Measurements from ENCODE around the gene ZGRF1. TPM values are rescaled to one million over a fixed set of nuclear protein-coding genes. Genes with fewer than 3 reads are reported as not detected.
"Not testable (repeated sequence)": the region's sequence is repeated elsewhere in the genome, so short reads cannot be mapped to it uniquely, and the experiment has no call there.

The ZGRF1 gene
- total RNA-seq, 2 experiments from 2014 or later: 47.0 to 48.3 TPM

- no peaks in the 10 kb centered on the region for H3K9me3 Mint-ChIP-seq (ENCODE audit: insufficient read depth)
- H3K4me1 Mint-ChIP-seq (ENCODE audit: low read depth): no peaks in the 10 kb centered on the region
- CTCF ChIA-PET: no interaction called here
- DNase-seq (no peak), ATAC-seq (no peak)
- no peaks in the 10 kb centered on the region for H3K27me3 Mint-ChIP-seq (ENCODE audit: low read depth)
- peaks cover 26% of the 10 kb centered on the region for H3K36me3 Mint-ChIP-seq (ENCODE audit: low read depth)
- H3K27ac Mint-ChIP-seq: no peak overlapping the region
- POLR2A ChIA-PET: no interaction called here
- H3K4me3 Mint-ChIP-seq: no peak overlapping the region
Measured at GRCh38 chr4:112626228-112626627, 10.5 kb downstream of the ZGRF1 start.

GRCh38 chr4:112616984-112617383 lies 19.7 kb downstream of the ZGRF1 start:
- CTCF ChIA-PET: interaction anchor here (0.7 kb wide), 1 partner anchor 93 kb away, joined by 3 read pairs; no protein-coding TSS in a partner anchor
- ATAC-seq (no peak), DNase-seq (no peak)
- H3K4me1 Mint-ChIP-seq (ENCODE audit: low read depth): no peaks in the 10 kb centered on the region
- H3K27ac Mint-ChIP-seq: no peak overlapping the region
- POLR2A ChIA-PET: no interaction called here
- H3K9me3 Mint-ChIP-seq (ENCODE audit: insufficient read depth): no peaks in the 10 kb centered on the region
- no peaks in the 10 kb centered on the region for H3K27me3 Mint-ChIP-seq (ENCODE audit: low read depth)
- no peak overlapping the region for H3K4me3 Mint-ChIP-seq
- H3K36me3 Mint-ChIP-seq (ENCODE audit: low read depth): peaks cover 23% of the 10 kb centered on the region

GRCh38 chr4:112612814-112613213 lies 23.9 kb downstream of the ZGRF1 start:
- H3K27ac Mint-ChIP-seq; H3K27me3 Mint-ChIP-seq (ENCODE audit: low read depth); POLR2A ChIA-PET; DNase-seq; ATAC-seq; H3K4me1 Mint-ChIP-seq (ENCODE audit: low read depth); CTCF ChIA-PET; H3K36me3 Mint-ChIP-seq (ENCODE audit: low read depth); H3K9me3 Mint-ChIP-seq (ENCODE audit: insufficient read depth); H3K4me3 Mint-ChIP-seq: not testable (repeated sequence)

GRCh38 chr4:112604589-112604988 lies 32.1 kb downstream of the ZGRF1 start:
- Mint-ChIP-seq H3K4me3 (no peak overlapping the region), H3K36me3 (ENCODE audit: low read depth) (peaks cover 13% of the 10 kb centered on the region), H3K27ac (no peak overlapping the region), H3K4me1 (ENCODE audit: low read depth) (no peaks in the 10 kb centered on the region), H3K27me3 (ENCODE audit: low read depth) (no peaks in the 10 kb centered on the region), H3K9me3 (ENCODE audit: insufficient read depth) (no peaks in the 10 kb centered on the region)
- ATAC-seq: peak; percentile 63
- ChIA-PET POLR2A (no interaction called here), CTCF (interaction anchor here (0.7 to 1.6 kb wide), 4 partner anchors 11 to 505 kb away, joined by 3 to 8 read pairs (median 6); no protein-coding TSS in a partner anchor)
- peak; percentile 48 for DNase-seq

- Mint-ChIP-seq H3K27ac (no peak overlapping the region), H3K9me3 (ENCODE audit: insufficient read depth) (no peaks in the 10 kb centered on the region), H3K36me3 (ENCODE audit: low read depth) (peaks cover 27% of the 10 kb centered on the region), H3K4me3 (no peak overlapping the region), H3K27me3 (ENCODE audit: low read depth) (no peaks in the 10 kb centered on the region), H3K4me1 (ENCODE audit: low read depth) (no peaks in the 10 kb centered on the region)
- ATAC-seq: no peak
- DNase-seq: no peak
- POLR2A ChIA-PET: no interaction called here
- CTCF ChIA-PET: no interaction called here
Measured at GRCh38 chr4:112594993-112595392, 41.7 kb downstream of the ZGRF1 start.

- no peaks in the 10 kb centered on the region for H3K27me3 Mint-ChIP-seq (ENCODE audit: low read depth)
- ChIA-PET CTCF (no interaction called here), POLR2A (no interaction called here)
- no peaks in the 10 kb centered on the region for H3K9me3 Mint-ChIP-seq (ENCODE audit: insufficient read depth)
- H3K4me1 Mint-ChIP-seq (ENCODE audit: low read depth): peaks cover 4% of the 10 kb centered on the region
- H3K27ac Mint-ChIP-seq: no peak overlapping the region
- peaks cover 29% of the 10 kb centered on the region for H3K36me3 Mint-ChIP-seq (ENCODE audit: low read depth)
- DNase-seq (no peak), ATAC-seq (no peak)
- H3K4me3 Mint-ChIP-seq: no peak overlapping the region
Measured at GRCh38 chr4:112593438-112594133, 43.1 kb downstream of the ZGRF1 start.

GRCh38 chr4:112592717-112593116 lies 44.0 kb downstream of the ZGRF1 start:
- ChIA-PET POLR2A (no interaction called here), CTCF (no interaction called here)
- DNase-seq (no peak), ATAC-seq (no peak)
- Mint-ChIP-seq H3K4me3 (no peak overlapping the region), H3K27me3 (ENCODE audit: low read depth) (no peaks in the 10 kb centered on the region), H3K9me3 (ENCODE audit: insufficient read depth) (no peaks in the 10 kb centered on the region), H3K36me3 (ENCODE audit: low read depth) (peaks cover 24% of the 10 kb centered on the region), H3K4me1 (ENCODE audit: low read depth) (peaks cover 4% of the 10 kb centered on the region), H3K27ac (no peak overlapping the region)

GRCh38 chr4:112591593-112591992 lies 45.1 kb downstream of the ZGRF1 start:
- DNase-seq (no peak), ATAC-seq (no peak)
- H3K27me3 Mint-ChIP-seq (ENCODE audit: low read depth): no peaks in the 10 kb centered on the region
- no peaks in the 10 kb centered on the region for H3K9me3 Mint-ChIP-seq (ENCODE audit: insufficient read depth)
- ChIA-PET CTCF (no interaction called here), POLR2A (no interaction called here)
- H3K4me1 Mint-ChIP-seq (ENCODE audit: low read depth): peaks cover 4% of the 10 kb centered on the region
- no peak overlapping the region for H3K4me3 Mint-ChIP-seq
- H3K36me3 Mint-ChIP-seq (ENCODE audit: low read depth): peaks cover 33% of the 10 kb centered on the region
- no peak overlapping the region for H3K27ac Mint-ChIP-seq

GRCh38 chr4:112589206-112589605 lies 47.5 kb downstream of the ZGRF1 start:
- DNase-seq (no peak), ATAC-seq (no peak)
- H3K4me3 Mint-ChIP-seq: no peak overlapping the region
- CTCF ChIA-PET: interaction anchor here (1.8 kb wide), 1 partner anchor 16 kb away, joined by 6 read pairs; no protein-coding TSS in a partner anchor
- no peak overlapping the region for H3K27ac Mint-ChIP-seq
- no peaks in the 10 kb centered on the region for H3K9me3 Mint-ChIP-seq (ENCODE audit: insufficient read depth)
- H3K36me3 Mint-ChIP-seq (ENCODE audit: low read depth): peaks cover 32% of the 10 kb centered on the region
- H3K4me1 Mint-ChIP-seq (ENCODE audit: low read depth): peaks cover 4% of the 10 kb centered on the region
- H3K27me3 Mint-ChIP-seq (ENCODE audit: low read depth): no peaks in the 10 kb centered on the region
- POLR2A ChIA-PET: no interaction called here

- no peaks in the 10 kb centered on the region for H3K27me3 Mint-ChIP-seq (ENCODE audit: low read depth)
- ChIA-PET POLR2A (interaction anchor here (1.1 kb wide), 1 partner anchor 15 kb away, joined by 3 read pairs; no protein-coding TSS in a partner anchor), CTCF (interaction anchor here (1.1 to 1.2 kb wide), 3 partner anchors 10 to 62 kb away, joined by 3 to 4 read pairs (median 3); no protein-coding TSS in a partner anchor)
- ATAC-seq (no peak), DNase-seq (no peak)
- no peaks in the 10 kb centered on the region for H3K9me3 Mint-ChIP-seq (ENCODE audit: insufficient read depth)
- peaks cover 33% of the 10 kb centered on the region for H3K36me3 Mint-ChIP-seq (ENCODE audit: low read depth)
- peaks cover 4% of the 10 kb centered on the region for H3K4me1 Mint-ChIP-seq (ENCODE audit: low read depth)
- H3K27ac Mint-ChIP-seq: no peak overlapping the region
- H3K4me3 Mint-ChIP-seq: no peak overlapping the region
Measured at GRCh38 chr4:112585977-112586736, 50.6 kb downstream of the ZGRF1 start.

GRCh38 chr4:112567536-112567935 lies 69.2 kb downstream of the ZGRF1 start:
- POLR2A ChIA-PET: no interaction called here
- ATAC-seq (no peak), DNase-seq (no peak)
- no peak overlapping the region for H3K27ac Mint-ChIP-seq
- no peaks in the 10 kb centered on the region for H3K27me3 Mint-ChIP-seq (ENCODE audit: low read depth)
- no peak overlapping the region for H3K4me3 Mint-ChIP-seq
- H3K4me1 Mint-ChIP-seq (ENCODE audit: low read depth): no peaks in the 10 kb centered on the region
- peaks cover 32% of the 10 kb centered on the region for H3K36me3 Mint-ChIP-seq (ENCODE audit: low read depth)
- no peaks in the 10 kb centered on the region for H3K9me3 Mint-ChIP-seq (ENCODE audit: insufficient read depth)
- CTCF ChIA-PET: interaction anchor here (0.6 to 1.0 kb wide), 2 partner anchors 44 to 520 kb away, joined by 3 read pairs; no protein-coding TSS in a partner anchor

- no peaks in the 10 kb centered on the region for H3K9me3 Mint-ChIP-seq (ENCODE audit: insufficient read depth)
- no peak overlapping the region for H3K27ac Mint-ChIP-seq
- H3K4me3 Mint-ChIP-seq: no peak overlapping the region
- DNase-seq (no peak), ATAC-seq (no peak)
- POLR2A ChIA-PET: no interaction called here
- no peaks in the 10 kb centered on the region for H3K27me3 Mint-ChIP-seq (ENCODE audit: low read depth)
- H3K4me1 Mint-ChIP-seq (ENCODE audit: low read depth): peaks cover 9% of the 10 kb centered on the region
- CTCF ChIA-PET: no interaction called here
- H3K36me3 Mint-ChIP-seq (ENCODE audit: low read depth): peaks cover 34% of the 10 kb centered on the region
Measured at GRCh38 chr4:112564706-112565270, 71.9 kb downstream of the ZGRF1 start.
